Stimulated activated CD8-positive, alpha-beta memory T cell treated with anti-CD3 and anti-CD28 coated beads, Interleukin-12 subunit alpha, Interleukin-12 subunit beta, amount 100 ng/mL, for 4 hours (primary cell): Measurements from ENCODE around the gene ADGRA1.
"Not testable (repeated sequence)": the region's sequence is repeated elsewhere in the genome, so short reads cannot be mapped to it uniquely, and the experiment has no call there.

ENCODE experiments used
- DNase-seq: peaks from one replicate; pipeline ENCODE4 v3.0.0-alpha.2; 2020; ENCODE audit warnings: low read depth

Gene ADGRA1

DNA sequence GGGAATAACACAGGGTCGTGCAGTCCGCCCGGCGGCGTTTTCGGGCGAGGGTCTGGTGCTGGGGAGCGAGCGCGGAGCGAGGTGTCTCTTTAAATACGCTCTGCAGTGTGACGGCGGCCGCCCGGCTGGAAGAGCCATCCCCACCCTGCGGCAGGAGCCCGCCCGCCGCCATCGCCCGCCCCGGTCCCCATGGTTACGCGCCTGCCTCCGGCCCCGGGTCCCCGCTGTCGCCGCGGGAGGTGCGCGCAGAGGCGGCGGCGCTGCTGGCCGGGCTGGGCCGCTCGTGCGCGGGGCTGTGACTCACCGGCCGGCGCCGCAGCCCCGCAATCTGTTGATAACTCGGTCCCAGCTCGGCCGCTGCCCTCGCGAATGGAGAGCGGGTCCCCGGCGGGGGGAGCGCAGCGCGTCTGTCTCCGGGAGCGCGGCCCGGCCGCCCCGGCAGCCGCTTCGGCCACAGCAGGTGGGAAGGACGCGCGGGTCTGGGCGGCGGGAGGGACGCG lies at the start of gene ADGRA1:
Gene ADGRA1 (plus strand): TSS at position 246 of the 500 bp plus-strand sequence. CDS start 986 bp downstream, outside the sequence.
- DNase-seq: no peak

GRCh38 chr10:133038036-133038823 lies 49.5 kb upstream of the ADGRA1 start:
- DNase-seq: no peak

GRCh38 chr10:133039107-133039802 lies 48.5 kb upstream of the ADGRA1 start:
- DNase-seq: no peak

DNA sequence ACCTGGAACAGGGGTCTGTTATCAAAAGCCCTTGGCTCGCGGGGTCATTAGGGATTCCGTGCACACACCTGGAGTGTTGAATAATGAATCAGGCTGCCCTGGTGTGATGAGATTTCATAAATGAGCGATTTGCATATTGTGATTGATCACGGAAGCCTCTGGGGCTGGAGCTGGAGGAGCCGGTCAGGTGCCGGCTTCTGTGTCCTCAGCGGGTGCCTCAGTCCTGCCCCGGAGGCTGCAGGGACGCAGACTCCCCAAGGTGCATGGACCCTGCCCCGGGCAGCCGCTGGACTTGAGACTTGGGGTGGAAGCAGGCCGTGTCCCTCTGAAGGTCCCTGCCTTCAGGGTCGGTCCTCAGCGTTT lies 47.9 kb upstream of the ADGRA1 start:
- DNase-seq: no peak

DNA sequence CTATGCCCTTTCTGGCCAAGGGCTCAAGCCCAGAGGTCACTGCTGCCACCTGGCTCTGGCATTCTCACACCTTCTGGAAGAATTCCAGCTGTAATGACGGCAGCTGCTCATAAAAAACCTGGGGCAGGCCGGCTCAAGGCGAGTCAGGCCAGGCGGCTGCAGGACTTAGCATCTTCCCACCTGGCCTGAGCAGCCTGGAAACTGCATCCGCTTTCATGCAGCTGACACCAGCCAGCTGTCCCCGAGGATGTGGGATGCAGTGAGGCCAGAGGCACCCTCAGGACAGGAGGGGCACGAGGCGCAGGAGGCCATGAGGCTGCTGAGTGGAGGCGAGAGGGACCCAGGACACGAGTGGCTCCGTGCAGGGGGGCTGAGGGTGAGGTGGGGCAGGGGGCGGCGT lies 47.5 kb upstream of the ADGRA1 start:
- no peak for DNase-seq

DNA sequence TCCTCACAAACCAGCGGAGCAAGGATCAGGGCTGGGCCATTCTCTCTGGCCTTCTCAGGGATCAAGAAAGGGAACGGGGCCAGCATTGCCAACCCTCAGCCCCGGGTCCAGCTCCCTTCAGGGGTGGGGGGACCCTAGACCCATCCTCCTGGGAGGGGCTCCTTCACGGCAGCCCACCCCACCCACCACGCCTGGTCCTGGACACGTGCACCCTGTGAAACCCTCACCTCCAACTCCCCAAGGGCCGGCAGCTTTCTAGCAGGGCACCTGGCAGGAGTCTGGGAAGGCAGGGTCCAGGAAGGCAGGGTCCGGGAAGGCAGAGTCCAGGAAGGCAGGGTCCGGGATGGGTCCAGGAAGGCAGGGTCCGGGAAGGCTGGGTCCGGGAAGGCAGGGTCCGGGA lies 46.6 kb upstream of the ADGRA1 start:
- no peak for DNase-seq

DNA sequence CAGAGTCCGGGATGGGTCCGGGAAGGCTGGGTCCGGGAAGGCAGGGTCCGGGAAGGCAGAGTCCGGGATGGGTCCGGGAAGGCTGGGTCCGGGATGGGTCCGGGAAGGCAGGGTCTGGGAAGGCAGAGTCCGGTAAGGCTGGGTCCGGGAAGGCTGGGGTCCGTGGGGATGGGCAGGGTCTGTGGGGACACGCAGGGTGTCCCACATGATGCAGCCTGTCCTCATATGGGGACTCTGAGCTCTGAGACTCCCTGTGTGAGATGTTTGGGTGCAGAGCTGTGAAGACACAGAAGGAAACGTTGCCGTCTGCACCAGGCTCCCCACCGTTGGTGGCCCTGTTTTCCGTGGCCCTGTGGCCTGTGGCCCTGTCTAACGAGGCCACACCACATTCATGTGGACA lies 45.7 kb upstream of the ADGRA1 start:
- DNase-seq: no peak

DNA sequence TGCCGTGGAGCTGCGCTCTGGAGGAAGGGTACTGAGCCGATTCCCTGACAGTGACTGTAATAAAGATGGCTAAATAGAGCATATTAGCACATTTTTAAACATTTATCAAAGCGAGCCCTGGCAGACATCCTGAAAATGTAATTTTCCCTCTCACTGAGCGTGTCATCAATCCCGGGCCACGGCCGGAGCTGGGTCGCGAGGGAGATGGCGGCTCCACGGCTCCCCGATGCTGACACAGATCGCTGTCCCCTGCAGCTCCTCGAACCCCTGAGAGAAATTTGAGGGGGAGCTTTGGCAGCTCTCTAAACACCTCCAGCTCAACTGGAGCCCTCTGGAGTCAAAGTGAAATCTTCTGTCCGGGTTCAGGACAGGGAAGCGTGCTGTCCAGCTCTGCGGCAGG lies 44.9 kb upstream of the ADGRA1 start:
- no peak for DNase-seq

- DNase-seq: no peak
Observed at GRCh38 chr10:133043541-133044225, 44.0 kb upstream of the ADGRA1 start.

- DNase-seq: no peak
Observed at GRCh38 chr10:133044401-133044811, 43.3 kb upstream of the ADGRA1 start.

- no peak for DNase-seq
Observed at GRCh38 chr10:133045556-133046389, 42.0 kb upstream of the ADGRA1 start.

- DNase-seq: no peak
Observed at GRCh38 chr10:133046390-133046765, 41.3 kb upstream of the ADGRA1 start.

DNA sequence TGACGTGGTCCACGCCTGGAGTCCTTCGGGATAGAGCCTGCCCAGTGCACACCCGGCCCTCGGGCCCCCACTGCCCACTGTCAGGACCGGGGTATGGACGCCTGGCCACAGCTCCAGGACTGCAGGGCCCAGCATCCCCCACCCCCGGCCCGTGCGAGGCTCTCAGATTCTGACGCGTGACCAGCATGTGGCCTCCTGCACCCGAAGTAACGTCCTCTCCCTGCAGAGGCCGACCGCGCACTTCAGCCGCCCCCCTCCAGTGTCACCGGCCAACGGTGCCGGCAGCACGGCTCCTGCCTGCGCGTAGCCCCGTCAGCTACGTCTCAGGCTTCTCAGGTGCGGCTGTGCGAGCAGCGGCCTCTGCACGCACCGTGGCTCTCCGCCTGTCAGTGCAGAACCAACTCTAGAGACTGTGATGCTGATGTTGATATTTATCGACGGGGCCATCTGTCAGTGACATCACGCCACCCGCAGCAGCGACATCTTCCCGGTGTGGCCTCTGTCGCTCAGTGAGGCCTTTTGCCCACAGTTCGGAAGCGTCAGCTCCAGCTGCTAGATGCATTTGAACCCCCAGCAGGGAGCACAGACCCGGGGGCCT lies 40.1 kb upstream of the ADGRA1 start:
- no peak for DNase-seq

DNA sequence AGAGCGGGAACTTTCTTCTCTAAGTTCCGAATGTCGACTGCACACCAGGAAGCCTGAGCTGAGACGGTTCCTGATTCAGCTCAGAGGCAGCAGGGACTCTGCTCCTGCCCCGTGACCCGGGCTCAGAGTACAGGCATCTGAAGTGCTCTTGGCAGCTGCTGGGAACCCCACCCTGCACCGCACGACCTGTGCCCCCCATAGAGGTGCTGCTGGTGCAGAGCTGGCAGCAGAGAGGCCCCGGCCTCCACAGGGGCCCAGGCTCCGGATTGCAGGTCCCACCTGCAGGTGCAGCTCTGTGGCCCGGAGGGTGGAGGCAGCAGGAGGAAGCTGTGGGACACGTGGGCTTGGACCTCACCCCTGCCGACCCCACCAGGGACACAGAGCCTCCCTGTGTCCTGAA lies 39.5 kb upstream of the ADGRA1 start:
- no peak for DNase-seq

GRCh38 chr10:133048926-133049325 lies 38.8 kb upstream of the ADGRA1 start:
- no peak for DNase-seq

DNA sequence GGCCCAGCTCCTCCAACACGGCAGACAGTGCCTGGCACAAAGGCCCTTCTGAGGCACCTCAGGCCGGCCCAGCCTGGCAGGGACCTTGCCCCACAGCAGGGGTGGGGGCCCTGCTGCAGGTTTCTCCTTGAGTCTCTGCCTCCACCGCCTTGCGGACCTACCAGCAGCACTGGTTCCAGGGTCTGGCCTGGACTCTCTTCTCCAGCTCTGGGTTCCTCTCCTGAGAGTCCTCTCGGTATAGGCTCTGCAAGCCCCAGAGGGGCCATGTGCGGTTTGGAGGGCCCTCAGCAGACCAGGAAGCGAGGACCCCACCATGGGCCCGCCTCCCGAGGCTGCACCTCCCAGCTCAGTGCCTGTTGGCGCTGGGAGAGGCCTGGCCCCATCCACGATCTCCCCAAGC lies 38.1 kb upstream of the ADGRA1 start:
- no peak for DNase-seq

DNA sequence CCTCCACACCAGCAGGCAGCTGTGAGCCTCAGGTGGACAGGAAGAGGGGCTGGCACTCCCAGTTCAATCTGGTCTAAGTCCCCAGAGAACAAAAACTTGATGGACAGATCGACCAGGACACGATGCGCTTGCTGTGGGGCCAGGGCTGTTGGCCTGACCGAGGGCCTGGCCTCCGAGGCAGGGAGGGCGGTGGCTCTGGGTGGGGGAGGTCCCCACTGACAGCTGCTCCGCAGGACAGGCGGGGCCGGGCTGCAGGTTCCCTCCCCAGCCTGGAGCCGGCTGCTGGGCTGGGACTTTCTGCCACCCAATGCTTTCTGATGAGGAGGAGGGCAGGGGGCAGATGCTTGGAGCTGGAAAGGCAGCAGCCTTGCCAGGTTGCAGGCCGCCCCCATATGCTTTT lies 37.4 kb upstream of the ADGRA1 start:
- no peak for DNase-seq

DNA sequence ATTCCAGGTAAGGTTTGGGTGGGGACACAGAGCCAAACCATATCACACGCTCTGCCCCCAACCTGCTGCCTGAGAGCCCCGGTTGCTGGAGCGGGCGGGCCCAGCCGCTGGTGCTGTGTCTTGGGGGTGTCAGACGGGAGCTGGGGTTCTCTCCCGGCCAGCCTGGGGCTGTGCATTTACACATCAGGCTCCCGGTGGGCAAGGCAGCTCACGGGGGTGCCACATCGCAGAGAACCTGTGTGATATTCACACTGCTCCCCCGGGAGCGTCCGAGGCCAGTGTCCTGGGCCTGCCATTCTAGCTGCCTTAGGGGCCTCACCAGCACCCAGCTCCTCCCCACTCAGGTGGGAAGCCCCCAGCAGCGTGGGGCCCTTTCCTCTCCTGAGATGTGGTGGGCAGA lies 35.6 kb upstream of the ADGRA1 start:
- DNase-seq: no peak

- not testable (repeated sequence) for DNase-seq
Observed at GRCh38 chr10:133053527-133054133, 34.1 kb upstream of the ADGRA1 start.

DNA sequence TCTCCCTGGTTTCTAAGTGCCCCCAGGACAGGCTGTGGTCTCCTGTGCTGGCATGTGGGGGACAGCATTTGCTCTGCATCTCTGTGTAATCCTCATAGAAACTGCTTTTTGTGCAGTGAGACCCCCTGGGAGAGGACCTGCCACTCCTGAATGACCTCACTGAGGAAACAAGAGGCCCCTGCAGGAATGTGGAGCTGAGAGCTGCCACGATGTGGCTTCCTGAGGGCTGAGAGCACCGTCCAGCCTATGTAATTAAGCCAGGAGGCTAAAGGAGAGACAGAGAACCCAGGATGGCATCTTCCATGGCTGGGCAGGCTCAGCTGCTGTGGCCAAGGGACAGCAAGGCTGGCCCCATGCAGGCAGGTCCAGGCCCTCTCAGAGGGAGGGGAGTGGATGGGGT lies 32.3 kb upstream of the ADGRA1 start:
- DNase-seq: no peak

DNA sequence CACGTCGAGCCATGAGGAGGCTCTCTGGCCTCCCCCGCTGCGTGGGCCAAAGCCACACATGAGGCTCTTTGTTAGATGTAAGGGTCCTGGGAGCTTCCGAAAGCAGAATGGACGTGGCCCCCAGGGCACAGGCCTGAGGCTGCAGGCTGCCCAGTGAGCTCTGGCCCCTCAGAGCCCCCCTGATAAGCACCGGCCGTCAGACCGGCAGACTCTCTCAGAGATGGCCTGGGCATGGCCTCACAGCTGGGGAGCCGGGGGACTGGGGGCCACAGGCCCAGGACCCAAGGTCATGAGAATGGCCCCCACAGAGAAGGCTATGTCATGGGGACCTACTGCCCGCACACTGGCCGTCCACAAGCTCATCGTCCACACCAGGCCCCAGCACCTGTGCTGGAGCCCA lies 31.7 kb upstream of the ADGRA1 start:
- DNase-seq: no peak
